ENCODE data around the gene PRX.

The PRX gene

GRCh38 chr19:40360020-40360707 lies 53.0 kb downstream of the PRX start:
- no peak for DNase-seq (ENCODE audit: low spot score)
- WGBS, 2 donors (ENCODE audit: extremely low coverage in 2 of 2, insufficient read length in 2 of 2, insufficient replicate concordance in 1 of 2), result no CpG with 5 or more reads among the region's 13 CpGs
- H3K9me3 ChIP-seq (replicated peaks in 1 of 2; ENCODE audit: control insufficient read depth in 2 of 2, insufficient read depth in 1 of 2, low read depth in 1 of 2, low read length in 2 of 2), result no peaks in the 10 kb centered on the region
- no peak overlapping the region for H2BK15ac ChIP-seq (ENCODE audit: low read length)
- peaks cover 0 to 2% of the 10 kb centered on the region in 2 donors for H3K4me1 ChIP-seq (ENCODE audit: control insufficient read depth in 2 of 2, insufficient read depth in 1 of 2, low read depth in 1 of 2, low read length in 2 of 2)
- H2AFZ ChIP-seq (ENCODE audit: low read length), result no peak overlapping the region
- H3K14ac ChIP-seq (ENCODE audit: low read length), result no peak overlapping the region
- peak overlapping the region; percentile 92 for H4K8ac ChIP-seq (ENCODE audit: low read depth, low read length)
- H3K9ac ChIP-seq (ENCODE audit: low read depth, low read length, poor library complexity), result no peak overlapping the region
- H2BK120ac ChIP-seq (ENCODE audit: low read depth, low read length), result no peak overlapping the region
- no peaks in the 10 kb centered on the region for H3K27me3 ChIP-seq (ENCODE audit: control insufficient read depth in 3 of 3, insufficient read depth in 3 of 3, low read depth in 1 of 3, low read length in 3 of 3)
- H2BK5ac ChIP-seq (ENCODE audit: low read length), result peak overlapping the region; percentile 11
- H2BK12ac ChIP-seq (ENCODE audit: low read length), result no peak overlapping the region
- H3K18ac ChIP-seq (ENCODE audit: low read length), result no peak overlapping the region
- H3K79me1 ChIP-seq (ENCODE audit: low read depth, low read length), result no peaks in the 10 kb centered on the region
- no peak overlapping the region for H3K4ac ChIP-seq (ENCODE audit: low read length)
- no peak overlapping the region for H4K91ac ChIP-seq (ENCODE audit: low read depth, low read length, poor library complexity)
- no peak overlapping the region for H3K27ac ChIP-seq (replicated peaks; ENCODE audit: low read length)
- no peak overlapping the region for H3K4me2 ChIP-seq (ENCODE audit: insufficient read depth, low read length, poor library complexity, severe bottlenecking)
- no peak overlapping the region for H2AK5ac ChIP-seq (ENCODE audit: low read depth, low read length)
- H3K23ac ChIP-seq (ENCODE audit: low read depth, low read length, poor library complexity), result peak overlapping the region; percentile 85
- H3K36me3 ChIP-seq (replicated peaks in 1 of 2; ENCODE audit: control insufficient read depth in 2 of 2, insufficient read depth in 2 of 2, low read length in 2 of 2), result no peaks in the 10 kb centered on the region
- no peak overlapping the region for H3K4me3 ChIP-seq (ENCODE audit: low read length in 2 of 2)

DNA sequence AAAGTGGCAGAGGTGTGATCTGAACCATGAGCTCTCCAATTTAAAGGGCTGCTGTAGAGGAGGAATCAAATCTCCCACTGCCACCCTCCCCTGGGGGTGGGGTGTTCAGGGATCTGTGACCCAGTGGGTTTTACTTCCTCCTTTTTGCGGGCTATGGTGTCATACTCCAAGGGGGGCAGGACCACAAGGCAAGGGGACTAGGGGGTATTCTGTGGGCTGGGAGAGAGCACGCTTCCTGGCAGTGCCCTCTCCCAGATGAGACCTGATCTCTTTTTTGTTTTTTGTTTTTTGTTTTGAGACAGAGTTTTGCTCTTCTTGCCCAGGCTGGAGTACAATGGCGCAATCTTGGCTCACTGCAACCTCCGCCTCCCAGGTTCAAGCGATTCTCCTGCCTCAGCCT lies 54.4 kb downstream of the PRX start:
- H3K9ac ChIP-seq (ENCODE audit: low read depth, low read length, poor library complexity), result no peak overlapping the region
- no peak overlapping the region for H4K8ac ChIP-seq (ENCODE audit: low read depth, low read length)
- no peak overlapping the region for H2BK5ac ChIP-seq (ENCODE audit: low read length)
- no peaks in the 10 kb centered on the region for H3K36me3 ChIP-seq (replicated peaks in 1 of 2; ENCODE audit: control insufficient read depth in 2 of 2, insufficient read depth in 2 of 2, low read length in 2 of 2)
- H2BK15ac ChIP-seq (ENCODE audit: low read length), result no peak overlapping the region
- H3K27ac ChIP-seq (replicated peaks; ENCODE audit: low read length), result no peak overlapping the region
- no peaks in the 10 kb centered on the region for H3K27me3 ChIP-seq (ENCODE audit: control insufficient read depth in 3 of 3, insufficient read depth in 3 of 3, low read depth in 1 of 3, low read length in 3 of 3)
- no peak overlapping the region for H2AK5ac ChIP-seq (ENCODE audit: low read depth, low read length)
- no peak for DNase-seq (ENCODE audit: low spot score)
- H3K4ac ChIP-seq (ENCODE audit: low read length), result no peak overlapping the region
- no peaks in the 10 kb centered on the region for H3K9me3 ChIP-seq (replicated peaks in 1 of 2; ENCODE audit: control insufficient read depth in 2 of 2, insufficient read depth in 1 of 2, low read depth in 1 of 2, low read length in 2 of 2)
- H3K4me2 ChIP-seq (ENCODE audit: insufficient read depth, low read length, poor library complexity, severe bottlenecking), result no peak overlapping the region
- no peak overlapping the region for H4K91ac ChIP-seq (ENCODE audit: low read depth, low read length, poor library complexity)
- H2BK12ac ChIP-seq (ENCODE audit: low read length), result no peak overlapping the region
- H2AFZ ChIP-seq (ENCODE audit: low read length), result no peak overlapping the region
- H3K14ac ChIP-seq (ENCODE audit: low read length), result no peak overlapping the region
- no CpG with 5 or more reads among the region's 5 CpGs for WGBS, 2 donors (ENCODE audit: extremely low coverage in 2 of 2, insufficient read length in 2 of 2, insufficient replicate concordance in 1 of 2)
- no peaks in the 10 kb centered on the region for H3K4me1 ChIP-seq (ENCODE audit: control insufficient read depth in 2 of 2, insufficient read depth in 1 of 2, low read depth in 1 of 2, low read length in 2 of 2)
- H2BK120ac ChIP-seq (ENCODE audit: low read depth, low read length), result no peak overlapping the region
- H3K4me3 ChIP-seq (ENCODE audit: low read length in 2 of 2), result no peak overlapping the region
- no peak overlapping the region for H3K18ac ChIP-seq (ENCODE audit: low read length)
- H3K79me1 ChIP-seq (ENCODE audit: low read depth, low read length), result no peaks in the 10 kb centered on the region
- no peak overlapping the region for H3K23ac ChIP-seq (ENCODE audit: low read depth, low read length, poor library complexity)

DNA sequence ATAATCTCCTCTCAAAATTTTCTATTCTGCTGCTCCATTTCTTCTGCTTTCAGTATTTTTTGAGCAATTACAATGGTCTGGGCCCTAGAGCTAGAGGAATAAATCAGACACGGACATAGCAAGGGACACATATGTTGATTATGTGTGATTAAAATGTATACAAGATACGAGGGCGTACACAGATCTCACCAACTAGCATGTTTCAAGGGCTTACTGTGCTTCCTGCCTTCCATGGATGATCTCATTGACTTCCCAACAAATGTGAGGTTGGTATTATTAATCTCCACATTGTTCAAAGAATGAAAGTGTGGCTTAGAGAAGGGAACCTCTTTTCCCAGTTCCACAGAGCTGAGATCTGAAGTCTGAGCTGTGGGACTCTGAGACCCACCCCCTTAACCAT lies 55.5 kb downstream of the PRX start:
- no peak overlapping the region for H3K14ac ChIP-seq (ENCODE audit: low read length)
- no peak overlapping the region for H2AFZ ChIP-seq (ENCODE audit: low read length)
- H2BK120ac ChIP-seq (ENCODE audit: low read depth, low read length), result no peak overlapping the region
- no peaks in the 10 kb centered on the region for H3K36me3 ChIP-seq (replicated peaks in 1 of 2; ENCODE audit: control insufficient read depth in 2 of 2, insufficient read depth in 2 of 2, low read length in 2 of 2)
- H2BK5ac ChIP-seq (ENCODE audit: low read length), result no peak overlapping the region
- H3K23ac ChIP-seq (ENCODE audit: low read depth, low read length, poor library complexity), result no peak overlapping the region
- no peak overlapping the region for H4K91ac ChIP-seq (ENCODE audit: low read depth, low read length, poor library complexity)
- no CpG with 5 or more reads among the region's 3 CpGs for WGBS, 2 donors (ENCODE audit: extremely low coverage in 2 of 2, insufficient read length in 2 of 2, insufficient replicate concordance in 1 of 2)
- H3K4ac ChIP-seq (ENCODE audit: low read length), result no peak overlapping the region
- H2BK15ac ChIP-seq (ENCODE audit: low read length), result no peak overlapping the region
- no peak overlapping the region for H3K27ac ChIP-seq (replicated peaks; ENCODE audit: low read length)
- no peak overlapping the region for H3K9ac ChIP-seq (ENCODE audit: low read depth, low read length, poor library complexity)
- no peak overlapping the region for H3K18ac ChIP-seq (ENCODE audit: low read length)
- H2AK5ac ChIP-seq (ENCODE audit: low read depth, low read length), result no peak overlapping the region
- H4K8ac ChIP-seq (ENCODE audit: low read depth, low read length), result no peak overlapping the region
- no peaks in the 10 kb centered on the region for H3K27me3 ChIP-seq (ENCODE audit: control insufficient read depth in 3 of 3, insufficient read depth in 3 of 3, low read depth in 1 of 3, low read length in 3 of 3)
- DNase-seq (ENCODE audit: low spot score), result no peak
- no peaks in the 10 kb centered on the region for H3K9me3 ChIP-seq (replicated peaks in 1 of 2; ENCODE audit: control insufficient read depth in 2 of 2, insufficient read depth in 1 of 2, low read depth in 1 of 2, low read length in 2 of 2)
- H3K79me1 ChIP-seq (ENCODE audit: low read depth, low read length), result no peaks in the 10 kb centered on the region
- H2BK12ac ChIP-seq (ENCODE audit: low read length), result no peak overlapping the region
- H3K4me2 ChIP-seq (ENCODE audit: insufficient read depth, low read length, poor library complexity, severe bottlenecking), result no peak overlapping the region
- no peak overlapping the region for H3K4me3 ChIP-seq (ENCODE audit: low read length in 2 of 2)
- H3K4me1 ChIP-seq (ENCODE audit: control insufficient read depth in 2 of 2, insufficient read depth in 1 of 2, low read depth in 1 of 2, low read length in 2 of 2), result no peaks in the 10 kb centered on the region

DNA sequence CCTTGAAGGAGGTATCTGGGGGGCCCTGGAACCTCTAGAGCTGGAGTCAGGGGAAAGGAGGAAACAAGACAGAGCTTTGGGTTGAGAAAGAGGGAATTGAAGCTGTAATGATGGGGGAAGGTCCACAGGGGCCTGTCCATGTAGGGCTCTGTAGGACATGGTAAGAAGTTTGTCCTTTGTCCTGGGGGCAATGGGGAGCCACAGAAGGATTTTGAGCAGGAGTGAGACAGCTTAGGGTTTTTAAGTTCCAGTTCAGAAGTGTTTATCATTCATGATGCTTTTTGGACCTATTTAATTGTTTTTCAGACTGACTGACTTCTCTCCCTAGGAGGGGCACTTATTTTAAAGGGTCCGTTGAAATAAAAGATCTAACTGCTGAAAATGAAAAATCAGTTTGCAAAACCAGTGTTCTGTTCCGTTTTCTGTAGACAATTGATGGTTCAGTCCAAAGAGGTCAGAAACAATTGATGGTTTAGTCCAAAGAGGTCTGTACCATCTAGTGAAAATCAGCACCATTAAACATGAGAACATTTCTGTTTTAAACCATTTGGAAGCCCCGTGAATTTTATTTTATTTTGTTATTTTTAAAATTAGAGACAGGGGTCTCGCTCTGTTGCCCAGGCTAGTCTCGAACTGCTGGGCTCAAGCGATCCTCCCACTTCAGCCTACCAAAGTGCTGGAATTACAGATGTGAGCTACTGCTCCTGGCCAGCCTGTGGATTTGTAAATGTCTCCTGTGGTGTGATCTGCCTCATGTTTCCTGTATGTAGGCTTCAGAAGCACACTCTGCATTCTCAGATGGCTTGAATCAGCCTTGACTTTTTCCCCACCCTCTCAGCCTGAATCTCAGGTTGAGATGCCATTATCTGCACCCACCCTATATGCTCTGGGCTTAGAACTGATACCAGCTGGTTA lies 56.2 kb downstream of the PRX start:
- no peak overlapping the region for H3K14ac ChIP-seq (ENCODE audit: low read length)
- H2AK5ac ChIP-seq (ENCODE audit: low read depth, low read length), result no peak overlapping the region
- H3K9me3 ChIP-seq (replicated peaks in 1 of 2; ENCODE audit: control insufficient read depth in 2 of 2, insufficient read depth in 1 of 2, low read depth in 1 of 2, low read length in 2 of 2), result no peaks in the 10 kb centered on the region
- no peaks in the 10 kb centered on the region for H3K4me1 ChIP-seq (ENCODE audit: control insufficient read depth in 2 of 2, insufficient read depth in 1 of 2, low read depth in 1 of 2, low read length in 2 of 2)
- no CpG with 5 or more reads among the region's 6 CpGs for WGBS, 2 donors (ENCODE audit: extremely low coverage in 2 of 2, insufficient read length in 2 of 2, insufficient replicate concordance in 1 of 2)
- H2BK12ac ChIP-seq (ENCODE audit: low read length), result no peak overlapping the region
- H4K8ac ChIP-seq (ENCODE audit: low read depth, low read length), result no peak overlapping the region
- no peak overlapping the region for H2BK5ac ChIP-seq (ENCODE audit: low read length)
- no peak overlapping the region for H2BK120ac ChIP-seq (ENCODE audit: low read depth, low read length)
- H3K36me3 ChIP-seq (replicated peaks in 1 of 2; ENCODE audit: control insufficient read depth in 2 of 2, insufficient read depth in 2 of 2, low read length in 2 of 2), result no peaks in the 10 kb centered on the region
- DNase-seq (ENCODE audit: low spot score), result no peak
- no peaks in the 10 kb centered on the region for H3K27me3 ChIP-seq (ENCODE audit: control insufficient read depth in 3 of 3, insufficient read depth in 3 of 3, low read depth in 1 of 3, low read length in 3 of 3)
- no peak overlapping the region for H4K91ac ChIP-seq (ENCODE audit: low read depth, low read length, poor library complexity)
- H3K79me1 ChIP-seq (ENCODE audit: low read depth, low read length), result no peaks in the 10 kb centered on the region
- no peak overlapping the region for H3K9ac ChIP-seq (ENCODE audit: low read depth, low read length, poor library complexity)
- no peak overlapping the region for H3K18ac ChIP-seq (ENCODE audit: low read length)
- no peak overlapping the region for H3K4me3 ChIP-seq (ENCODE audit: low read length in 2 of 2)
- no peak overlapping the region for H3K27ac ChIP-seq (replicated peaks; ENCODE audit: low read length)
- H3K4me2 ChIP-seq (ENCODE audit: insufficient read depth, low read length, poor library complexity, severe bottlenecking), result no peak overlapping the region
- no peak overlapping the region for H2BK15ac ChIP-seq (ENCODE audit: low read length)
- H3K23ac ChIP-seq (ENCODE audit: low read depth, low read length, poor library complexity), result no peak overlapping the region
- no peak overlapping the region for H2AFZ ChIP-seq (ENCODE audit: low read length)
- H3K4ac ChIP-seq (ENCODE audit: low read length), result no peak overlapping the region

Measured in neuronal stem cell (in vitro differentiated cells).